GM18907 (cell line): Measurements from ENCODE around the gene JOSD1.
"Not testable (repeated sequence)": the region's sequence is repeated elsewhere in the genome, so short reads cannot be mapped to it uniquely, and the experiment has no call there.

ENCODE experiments used
- ATAC-seq: cut with Tn5 transposase; IDR thresholded peaks from one replicate; pipeline ENCODE4 v1.9.1; 2021; ENCODE audit warnings: mild to moderate bottlenecking, moderate library complexity; ENCODE audit not compliant: unreplicated experiment

The JOSD1 gene

GRCh38 chr22:38696606-38697424, 3.9 kb downstream of the JOSD1 start:
- no peak for ATAC-seq

- no peak for ATAC-seq
Measured at GRCh38 chr22:38694940-38695339, 5.8 kb downstream of the JOSD1 start.

- no peak for ATAC-seq
Measured at GRCh38 chr22:38694049-38694448, 6.7 kb downstream of the JOSD1 start.

GRCh38 chr22:38689651-38690050, 11.1 kb downstream of the JOSD1 start:
- ATAC-seq = no peak

- ATAC-seq = no peak
Measured at GRCh38 chr22:38685761-38686160, 15.0 kb downstream of the JOSD1 start.

GRCh38 chr22:38684895-38685294, 15.8 kb downstream of the JOSD1 start:
- no peak for ATAC-seq

- ATAC-seq = peak; percentile 89
Measured at GRCh38 chr22:38681582-38682335, 19.0 kb downstream of the JOSD1 start, which contains the start of gene TOMM22. TOMM22 (plus strand) TSS chr22:38681957; CDS start chr22:38681979, 22 bp downstream.

DNA sequence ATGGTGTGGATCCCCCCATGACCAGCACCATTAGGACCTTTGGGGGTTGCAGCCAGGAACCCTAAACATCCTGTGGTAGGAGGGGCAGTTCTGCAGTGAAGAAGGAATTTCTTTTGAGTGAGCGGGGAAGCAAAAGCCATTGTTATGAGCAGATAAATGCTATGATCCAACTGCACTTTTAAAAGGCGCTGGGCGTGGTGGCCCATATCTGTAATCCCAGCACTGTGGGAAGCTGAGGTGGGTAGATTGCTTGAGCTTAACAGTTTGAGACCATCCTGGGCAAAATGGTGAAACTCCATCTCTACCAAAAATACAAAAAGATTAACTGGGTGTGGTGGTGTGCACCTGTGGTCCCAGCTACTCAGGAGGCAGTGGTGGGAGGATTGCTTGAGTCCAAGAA, 24.9 kb downstream of the JOSD1 start:
- no peak for ATAC-seq

DNA sequence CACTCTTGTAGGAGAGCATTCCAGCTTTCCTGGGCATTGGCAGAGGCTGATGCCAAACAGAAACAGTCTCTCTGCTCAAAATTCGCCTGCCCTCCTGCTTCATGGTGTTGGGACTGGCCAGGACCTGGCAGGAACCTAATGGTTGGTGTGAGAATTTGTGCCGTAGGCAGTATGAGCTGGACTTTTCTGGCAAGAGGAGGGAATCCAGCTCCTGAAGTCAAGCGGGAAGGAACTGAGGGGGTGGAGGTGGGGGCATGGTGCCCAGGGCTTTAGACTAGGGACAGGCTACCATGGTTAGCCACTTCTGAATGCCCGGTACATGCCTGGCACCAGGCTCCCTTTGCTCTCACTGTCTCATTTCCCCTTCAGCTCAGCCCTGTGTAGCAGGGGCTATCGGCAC, 25.9 kb downstream of the JOSD1 start:
- no peak for ATAC-seq

DNA sequence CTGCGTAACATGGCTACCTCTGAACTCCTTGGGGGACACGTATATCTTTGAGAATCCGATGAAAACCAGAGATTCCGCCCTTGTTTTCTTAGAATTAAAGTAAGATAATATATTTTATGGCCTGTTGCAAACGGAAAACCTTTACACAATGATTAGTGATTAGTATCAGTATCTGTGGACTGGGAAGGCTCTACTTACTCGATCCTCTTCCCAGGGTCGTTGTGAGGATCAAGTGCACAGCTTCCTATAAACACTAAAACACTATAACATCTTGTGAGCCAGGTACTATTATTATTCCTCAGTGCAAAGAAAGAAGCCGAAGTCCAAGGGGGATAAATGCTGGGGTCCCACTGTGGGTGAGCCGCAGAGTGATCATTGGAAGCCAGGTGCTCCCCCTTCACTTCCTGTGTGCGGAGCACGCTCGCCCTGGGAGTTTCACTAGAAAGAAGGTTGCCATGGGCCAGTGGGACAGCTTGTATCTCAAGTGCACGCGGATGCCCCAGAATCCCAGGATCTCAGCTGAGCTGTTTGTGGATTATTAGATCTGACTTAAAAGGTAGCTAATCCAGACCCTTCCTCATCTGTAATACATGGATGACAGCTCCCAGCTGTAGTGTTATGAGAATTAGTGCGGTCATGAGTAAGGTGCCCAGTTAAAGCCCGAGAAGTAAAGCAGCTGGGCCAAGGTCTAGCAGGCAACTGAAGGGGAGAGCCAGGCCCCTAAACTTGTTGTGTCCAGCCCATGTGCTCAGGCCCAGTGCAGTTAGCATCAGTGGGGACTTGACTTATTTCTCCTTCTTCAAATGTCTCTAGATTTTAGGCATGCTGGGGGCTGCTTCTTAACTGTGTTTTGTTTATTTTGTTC, 43.5 kb downstream of the JOSD1 start:
- peak; percentile 50 for ATAC-seq

DNA sequence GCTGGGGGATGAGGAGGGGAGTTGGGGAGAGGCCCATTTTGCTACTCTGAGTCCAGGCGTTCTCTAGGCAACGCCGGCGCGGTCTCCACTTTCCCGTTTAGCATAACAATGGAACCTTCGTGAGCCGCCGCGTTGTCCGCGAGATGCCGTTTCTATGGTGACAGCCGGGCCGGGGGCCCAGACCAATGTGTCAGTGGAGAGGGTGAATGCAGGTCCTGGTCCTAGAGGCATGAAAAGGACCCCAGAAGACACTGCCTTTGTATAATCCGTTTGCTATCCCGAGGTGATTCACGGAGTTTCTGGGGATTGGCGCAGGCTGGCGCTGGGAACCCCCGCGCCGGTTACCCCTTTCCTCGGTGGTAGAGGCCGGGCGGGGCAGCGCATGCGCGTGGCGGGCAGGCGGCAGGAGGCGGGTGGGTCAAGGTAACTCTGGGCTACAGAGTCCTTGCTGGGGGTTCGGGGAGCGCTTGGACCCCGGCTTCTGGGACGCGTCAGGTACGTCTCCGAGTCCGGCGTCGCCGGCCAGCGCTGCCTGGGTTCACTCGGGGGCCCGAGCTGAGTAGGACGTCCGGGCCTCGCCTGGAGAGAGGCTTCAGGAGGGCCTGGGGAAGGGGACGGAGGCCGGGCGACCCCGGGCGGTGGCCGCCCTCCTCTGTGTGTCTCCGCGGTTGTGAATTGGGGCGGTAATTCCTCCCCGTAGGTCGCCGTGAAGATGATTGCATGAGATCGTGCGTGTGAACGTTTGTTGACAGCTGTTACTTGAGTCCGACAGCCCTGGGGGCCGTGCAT, 44.3 kb downstream of the JOSD1 start, which contains the start of the genes CBY1 and FAM227A:
Gene CBY1 (plus strand): TSS at position 383 of the 789 bp plus-strand sequence. CDS start 11,417 bp downstream, outside the sequence.
Gene FAM227A (minus strand): TSS at position 137 of the 789 bp plus-strand sequence. CDS start 6,224 bp downstream, outside the sequence.
- ATAC-seq = peak; percentile 73

DNA sequence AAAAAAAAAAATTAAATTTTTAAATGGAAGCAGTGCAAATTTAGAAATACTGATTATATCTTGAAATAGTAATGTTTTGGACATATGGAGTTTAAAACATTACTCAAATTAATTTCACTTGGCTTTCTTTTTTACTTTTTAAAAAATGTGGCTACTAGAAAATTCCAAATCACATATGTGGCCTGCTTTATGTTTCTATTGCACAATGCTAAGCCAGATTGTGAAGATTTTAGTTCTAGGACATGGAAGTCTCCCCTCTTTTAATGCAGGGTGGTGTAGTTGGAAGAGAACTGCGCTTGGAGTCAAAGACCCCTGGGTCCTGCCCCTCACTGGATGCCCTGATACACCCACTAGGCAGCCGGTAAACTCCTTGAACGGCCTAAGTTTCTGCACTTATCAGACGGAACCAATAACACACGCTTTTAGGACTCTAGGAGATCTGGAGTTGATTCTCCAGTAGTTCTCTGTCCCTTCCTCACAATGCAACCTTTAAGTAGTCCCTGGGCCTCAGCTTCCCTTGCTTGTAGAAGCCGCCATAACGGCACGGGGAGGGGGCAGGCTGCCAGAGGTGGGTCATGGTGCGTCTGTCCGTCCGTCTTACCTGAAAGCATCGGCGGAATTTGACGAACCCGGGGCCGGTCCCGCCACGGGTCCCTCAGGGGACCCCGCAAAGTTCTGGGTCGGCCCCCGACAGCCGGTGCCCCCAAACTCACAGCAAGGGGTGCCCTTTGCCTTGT, 45.1 kb downstream of the JOSD1 start:
- ATAC-seq = no peak

DNA sequence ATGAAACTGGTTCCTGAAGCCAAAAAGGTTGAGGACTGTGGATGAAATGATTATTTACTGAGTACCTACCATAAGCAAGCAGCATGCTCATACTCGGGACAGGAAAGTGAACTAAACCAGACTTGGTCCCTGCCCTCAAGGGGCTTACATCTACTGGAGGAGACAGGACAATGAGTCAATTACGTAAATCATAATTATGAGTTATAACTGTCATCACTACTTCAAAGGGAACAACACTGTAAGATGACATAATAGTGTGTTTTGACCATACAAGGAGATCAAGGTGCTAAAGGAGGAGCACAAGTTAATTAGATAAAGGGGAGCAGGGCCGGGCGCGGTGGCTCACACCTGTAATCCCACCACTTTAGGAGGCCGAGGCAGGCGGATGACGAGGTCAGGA, 47.0 kb downstream of the JOSD1 start:
- ATAC-seq = no peak

DNA sequence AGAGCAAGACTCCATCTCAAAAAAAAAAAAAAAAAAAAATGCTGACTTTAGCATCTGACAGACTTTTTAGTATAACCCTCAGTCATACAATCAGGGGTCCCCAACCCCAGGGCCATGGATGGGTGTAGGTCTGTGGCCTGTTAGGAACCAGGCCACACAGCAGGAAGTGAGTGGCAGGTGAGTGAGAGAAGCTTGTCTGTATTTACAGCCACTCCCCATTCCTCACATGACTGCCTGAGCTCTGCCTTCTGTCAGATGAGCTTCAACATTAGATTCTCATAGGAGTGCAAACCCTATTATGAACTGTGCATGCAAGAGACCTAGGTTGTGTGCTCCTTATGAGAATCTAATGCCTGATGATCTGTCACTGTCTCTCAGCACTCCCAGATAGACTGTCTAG, 47.9 kb downstream of the JOSD1 start:
- no peak for ATAC-seq

DNA sequence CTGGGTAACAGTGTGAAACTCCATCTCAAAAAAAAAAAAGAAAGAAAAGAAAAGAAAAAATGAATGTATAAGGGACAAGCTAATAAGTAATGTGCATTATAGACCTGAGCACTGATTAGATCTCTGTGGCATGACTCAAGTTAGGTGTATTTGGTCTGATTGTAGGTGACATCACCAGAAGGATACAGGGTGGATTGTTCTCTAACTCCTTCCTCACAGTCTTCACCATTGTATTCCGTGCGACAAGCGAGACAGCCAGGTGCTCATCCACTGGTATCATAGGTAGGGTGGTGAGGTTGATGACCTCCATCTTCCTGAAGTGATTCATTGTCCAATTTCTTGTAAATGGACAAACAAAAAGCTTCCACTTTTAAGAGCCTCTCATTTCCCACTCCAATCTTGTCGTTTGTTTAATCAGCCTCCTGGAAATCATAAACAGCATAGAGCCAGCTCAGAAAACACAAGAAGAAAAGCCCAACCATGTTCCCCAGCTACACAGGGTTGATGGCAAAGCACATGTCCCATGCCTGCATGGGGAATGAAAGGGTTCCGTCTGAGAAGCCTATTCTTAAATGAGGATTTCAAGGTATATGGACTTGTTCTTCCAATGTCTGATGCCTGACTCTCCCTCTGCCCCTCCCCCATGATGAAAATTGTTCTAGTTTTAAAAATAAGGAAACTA, 50.8 kb downstream of the JOSD1 start:
- no peak for ATAC-seq

DNA sequence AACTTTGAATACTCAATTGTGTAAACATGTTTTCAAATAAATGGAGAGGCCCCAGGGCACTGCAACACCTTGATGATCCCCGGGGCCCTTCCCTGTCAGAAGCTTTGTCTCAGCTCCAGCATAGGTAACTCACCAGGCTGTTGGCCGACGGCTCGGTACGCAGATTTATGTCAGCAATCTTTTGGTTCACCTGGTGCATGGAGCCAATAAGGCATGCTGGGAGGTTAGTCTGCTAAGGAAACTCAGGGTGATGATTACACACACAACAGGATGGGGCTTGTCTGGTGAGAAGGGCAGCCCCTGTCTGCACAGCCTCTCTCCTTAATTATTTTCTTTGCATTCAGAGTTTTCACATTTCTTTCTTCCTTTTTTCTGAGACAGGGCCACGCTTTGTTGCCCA, 55.3 kb downstream of the JOSD1 start:
- ATAC-seq = no peak

GRCh38 chr22:38644245-38644644, 56.5 kb downstream of the JOSD1 start:
- ATAC-seq = not testable (repeated sequence)

- ATAC-seq = no peak
Measured at GRCh38 chr22:38641476-38642040, 59.2 kb downstream of the JOSD1 start.
